Vagina (tissue), 2 donors: ENCODE data around the gene SEC11A.

ENCODE experiments used
- POLR2A ChIP-seq, 2 donors: fragments of 450-650 bp; IDR thresholded peaks; one replicate each; pipeline ENCODE4 v1.6.1; 2017; ENCODE audit warnings: antibody characterized with exemption in 2 of 2, mild to moderate bottlenecking in 2 of 2, moderate library complexity in 2 of 2
- TF ChIP-seq, protein P1 (sequence below), 3 experiments: fragments of 450-650 bp in 2 of 3; fragments of 200-600 bp in 1 of 3; sonication (generic) in 1 of 3; IDR thresholded peaks; one replicate each; pipeline ENCODE4 v1.5.1; 2017 to 2019; ENCODE audit warnings: antibody characterized with exemption in 3 of 3, mild to moderate bottlenecking in 2 of 3, moderate library complexity in 2 of 3

DNA sequence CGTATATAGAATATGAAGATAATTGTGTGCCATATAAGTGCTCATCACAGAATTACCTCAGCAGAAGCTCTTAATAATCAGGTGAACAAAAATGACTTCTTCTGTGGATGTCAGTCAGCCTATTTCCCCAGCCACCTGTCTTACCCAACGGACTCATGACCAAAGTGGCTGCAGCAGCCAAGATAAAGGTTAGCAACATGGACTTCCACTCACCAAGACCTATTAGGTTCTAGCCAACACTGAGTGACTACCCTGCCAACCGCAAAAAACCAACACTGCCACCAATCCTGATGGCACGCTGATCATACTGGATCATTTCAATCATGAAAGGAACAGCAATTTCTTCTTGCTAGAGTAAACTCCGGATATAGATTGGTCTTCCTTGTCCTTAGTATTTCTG is 12.1 kb downstream of the SEC11A start:
- TF ChIP-seq, protein P1, sequence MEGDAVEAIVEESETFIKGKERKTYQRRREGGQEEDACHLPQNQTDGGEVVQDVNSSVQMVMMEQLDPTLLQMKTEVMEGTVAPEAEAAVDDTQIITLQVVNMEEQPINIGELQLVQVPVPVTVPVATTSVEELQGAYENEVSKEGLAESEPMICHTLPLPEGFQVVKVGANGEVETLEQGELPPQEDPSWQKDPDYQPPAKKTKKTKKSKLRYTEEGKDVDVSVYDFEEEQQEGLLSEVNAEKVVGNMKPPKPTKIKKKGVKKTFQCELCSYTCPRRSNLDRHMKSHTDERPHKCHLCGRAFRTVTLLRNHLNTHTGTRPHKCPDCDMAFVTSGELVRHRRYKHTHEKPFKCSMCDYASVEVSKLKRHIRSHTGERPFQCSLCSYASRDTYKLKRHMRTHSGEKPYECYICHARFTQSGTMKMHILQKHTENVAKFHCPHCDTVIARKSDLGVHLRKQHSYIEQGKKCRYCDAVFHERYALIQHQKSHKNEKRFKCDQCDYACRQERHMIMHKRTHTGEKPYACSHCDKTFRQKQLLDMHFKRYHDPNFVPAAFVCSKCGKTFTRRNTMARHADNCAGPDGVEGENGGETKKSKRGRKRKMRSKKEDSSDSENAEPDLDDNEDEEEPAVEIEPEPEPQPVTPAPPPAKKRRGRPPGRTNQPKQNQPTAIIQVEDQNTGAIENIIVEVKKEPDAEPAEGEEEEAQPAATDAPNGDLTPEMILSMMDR (IDR thresholded peaks at IDR 0.05), result no peak
- no peak for TF ChIP-seq POLR2A (IDR thresholded peaks at IDR 0.05)
